DMS114 treated with DMSO at 0.1 percent for 48 hours (cell line): ENCODE data around the gene PTPA.

Experiments
- DNase-seq: peaks from one replicate; lab custom pipeline; 2025; ENCODE audit not compliant: unreplicated experiment; lab: John Stamatoyannopoulos, UW

Gene PTPA

DNA sequence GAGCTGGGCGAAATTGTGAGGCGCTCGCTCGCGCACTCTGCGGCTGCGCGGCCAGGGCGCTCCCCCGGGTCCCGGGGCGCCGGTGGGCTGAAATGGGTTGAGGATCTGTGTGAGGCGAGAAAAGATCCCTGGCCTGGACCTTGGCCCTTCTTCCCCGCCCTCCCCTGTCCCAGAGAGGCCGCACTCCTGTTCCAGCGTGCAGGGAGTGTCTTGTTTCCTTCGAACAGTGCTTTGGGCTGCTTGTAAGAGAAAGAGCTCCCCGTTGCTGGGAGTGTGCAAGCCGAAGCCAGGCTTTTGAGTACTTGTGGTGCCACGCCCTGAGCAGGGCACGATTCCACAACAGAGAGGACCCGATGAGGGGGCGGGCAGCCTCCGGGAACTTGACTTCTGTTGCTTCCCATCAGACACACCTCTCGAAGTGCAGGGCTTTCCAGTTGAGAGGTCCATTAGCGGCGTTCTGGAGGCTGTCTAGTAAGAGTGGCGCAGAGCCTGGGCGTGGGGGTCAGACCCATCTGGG, 29.8 kb upstream of the PTPA start:
- no peak for DNase-seq

DNA sequence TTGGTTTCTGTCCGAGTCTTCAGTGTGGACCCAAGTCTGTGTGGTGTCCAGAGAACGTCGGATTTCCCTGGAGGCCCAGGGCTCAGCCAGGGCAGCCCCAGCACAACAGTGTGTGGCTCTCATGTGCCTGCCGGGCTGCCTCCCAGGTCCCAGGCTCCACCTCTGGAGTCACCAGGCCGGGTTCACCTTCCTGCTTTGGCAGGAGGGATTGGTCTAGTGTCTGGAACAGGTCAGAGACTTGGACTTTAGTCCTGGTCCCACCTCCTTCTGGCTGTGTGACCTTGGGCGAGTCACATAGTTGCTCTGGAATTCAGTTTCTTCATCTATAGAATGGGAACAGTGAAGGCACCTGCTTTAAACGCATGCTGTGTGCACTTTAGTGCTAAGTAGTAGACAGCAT, 27.1 kb upstream of the PTPA start:
- DNase-seq: no peak

DNA sequence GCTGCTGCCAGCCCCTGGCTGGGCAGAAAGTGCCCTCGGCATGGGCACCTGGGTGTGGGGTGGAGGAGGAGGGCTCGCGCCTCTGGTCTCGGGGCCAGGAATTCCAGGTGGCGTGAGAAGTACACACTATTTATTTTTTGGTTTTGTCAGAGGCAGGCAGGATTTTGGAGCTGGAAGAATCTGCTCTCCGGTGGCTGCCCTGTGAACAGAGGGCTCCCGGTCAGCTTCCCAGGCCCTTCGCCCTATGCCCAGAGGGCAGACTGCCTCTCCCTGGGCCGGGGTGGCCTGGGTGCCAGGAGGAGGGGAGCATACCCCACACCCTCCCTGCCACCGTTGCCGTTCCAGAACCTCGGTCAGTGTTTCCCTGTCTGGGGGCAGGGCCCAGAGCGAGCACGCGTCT, 22.0 kb upstream of the PTPA start:
- DNase-seq: no peak

DNA sequence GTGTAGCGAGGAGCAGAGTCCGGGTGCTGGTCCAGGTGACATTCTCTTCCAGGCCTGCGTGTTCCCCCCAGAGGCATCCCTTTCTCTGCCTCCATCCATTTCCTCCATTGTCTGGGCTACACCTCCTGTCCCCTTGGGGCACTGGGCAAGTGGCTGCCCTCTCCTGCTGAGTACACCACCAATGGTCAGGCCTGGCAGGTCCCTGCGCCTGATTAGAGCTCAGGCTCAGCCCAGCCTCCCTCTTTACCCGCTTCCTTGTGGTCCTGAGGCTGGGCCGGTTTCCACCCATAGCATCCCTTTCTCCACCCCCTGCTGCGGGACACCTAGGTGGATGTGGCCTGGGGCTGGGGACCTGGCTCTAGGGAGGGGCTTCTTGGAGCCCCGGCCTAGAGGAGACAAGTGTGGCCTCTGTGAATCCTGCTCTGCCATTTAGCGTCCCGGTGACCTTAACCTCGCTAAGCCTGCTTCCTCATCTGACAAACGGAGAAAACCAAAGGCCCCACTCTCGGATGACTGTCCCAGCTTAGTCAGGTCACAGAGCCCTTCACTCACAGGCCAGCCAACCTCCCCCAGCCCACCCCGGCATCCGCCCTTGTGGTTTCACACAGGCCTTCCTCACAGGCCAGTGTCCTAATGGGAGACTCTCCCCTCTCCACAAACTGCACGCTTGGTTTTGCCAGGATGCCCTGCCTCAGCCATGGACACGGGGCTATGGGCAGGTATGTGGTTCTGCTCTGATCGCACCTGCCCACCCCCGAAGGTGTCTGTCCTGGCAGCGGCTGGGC, 17.4 kb upstream of the PTPA start:
- no peak for DNase-seq

DNA sequence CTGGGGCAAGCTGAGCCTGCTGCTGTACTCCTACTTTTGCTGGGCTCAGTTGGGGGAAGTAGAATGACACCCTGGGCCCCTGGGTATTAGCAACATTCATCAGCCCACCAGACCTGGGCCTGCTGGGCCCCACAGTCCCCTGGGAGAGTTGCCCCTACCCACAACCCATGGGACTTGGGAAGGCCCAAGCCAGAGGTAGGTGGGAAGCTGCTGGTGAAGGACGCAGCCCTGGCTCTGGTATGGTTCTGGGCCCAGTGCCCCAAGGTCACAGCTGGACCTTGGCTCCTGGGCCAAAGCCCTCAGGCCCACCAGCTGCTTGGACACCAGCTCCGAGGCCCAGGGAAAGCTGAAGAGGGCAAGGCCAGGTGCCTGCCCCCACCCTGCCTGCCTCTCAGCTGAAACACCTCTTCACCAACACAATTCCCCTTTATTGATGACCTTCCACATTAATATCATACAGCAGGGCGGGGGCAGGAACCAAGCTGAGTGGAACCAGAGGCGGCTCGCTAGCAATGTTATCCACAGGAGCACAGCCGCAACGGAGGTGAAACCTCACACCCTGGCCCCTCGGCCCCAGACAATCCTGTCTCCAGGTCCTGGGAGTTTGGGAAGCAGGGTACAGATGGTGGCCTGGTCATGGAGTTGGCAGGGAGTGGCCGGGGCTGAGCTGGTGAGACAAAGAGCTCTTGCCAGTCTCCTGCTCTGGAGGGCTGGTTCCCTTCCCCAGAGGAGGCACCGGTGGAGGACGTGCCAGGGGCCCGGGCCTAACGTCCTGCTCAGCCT, 16.6 kb upstream of the PTPA start:
- DNase-seq: no peak

DNA sequence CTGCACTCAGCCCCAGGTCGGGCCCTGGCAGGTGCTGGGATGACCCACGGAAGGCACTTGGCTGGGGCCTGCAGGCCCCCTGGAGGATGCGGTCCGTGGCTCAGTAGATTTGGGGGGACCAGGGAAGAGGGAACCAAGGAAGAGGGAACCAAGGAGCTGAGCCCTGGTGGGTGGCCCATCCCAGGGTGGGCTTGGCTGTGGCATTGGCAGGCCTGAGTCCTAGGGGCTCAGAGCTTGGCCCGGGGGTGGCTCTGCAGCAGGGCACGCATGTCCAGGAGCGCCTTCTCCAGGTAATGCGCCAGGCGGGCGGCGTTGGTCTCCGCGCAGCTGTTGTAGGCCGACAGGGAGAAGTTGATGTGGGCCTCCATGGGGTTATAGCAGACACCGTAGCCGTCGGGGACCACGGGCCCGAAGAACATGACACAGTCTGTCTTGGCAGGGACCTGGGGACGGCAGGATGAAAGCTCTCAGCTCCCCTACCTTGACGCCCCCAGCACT, 16.0 kb upstream of the PTPA start:
- no peak for DNase-seq

DNA sequence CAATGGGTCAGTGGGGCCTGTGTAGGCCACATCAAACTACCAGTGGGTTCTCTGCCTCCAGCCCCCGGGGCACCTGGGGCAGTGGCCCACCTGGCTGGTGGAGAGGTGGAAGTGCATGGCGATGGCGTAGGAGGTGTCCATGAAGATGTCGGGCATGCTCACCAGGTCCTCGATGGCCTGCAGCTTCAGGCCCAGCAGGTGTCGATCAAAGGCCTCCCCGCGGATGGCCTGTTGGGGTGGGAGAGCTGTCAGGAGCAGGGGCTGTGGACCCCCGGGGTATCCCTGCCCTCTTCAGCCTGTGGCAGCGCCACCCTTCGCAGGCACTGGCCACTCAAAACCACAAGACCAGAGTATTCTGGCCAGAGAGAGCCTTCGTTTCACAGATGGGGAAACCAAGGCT, 15.3 kb upstream of the PTPA start:
- DNase-seq: no peak

DNA sequence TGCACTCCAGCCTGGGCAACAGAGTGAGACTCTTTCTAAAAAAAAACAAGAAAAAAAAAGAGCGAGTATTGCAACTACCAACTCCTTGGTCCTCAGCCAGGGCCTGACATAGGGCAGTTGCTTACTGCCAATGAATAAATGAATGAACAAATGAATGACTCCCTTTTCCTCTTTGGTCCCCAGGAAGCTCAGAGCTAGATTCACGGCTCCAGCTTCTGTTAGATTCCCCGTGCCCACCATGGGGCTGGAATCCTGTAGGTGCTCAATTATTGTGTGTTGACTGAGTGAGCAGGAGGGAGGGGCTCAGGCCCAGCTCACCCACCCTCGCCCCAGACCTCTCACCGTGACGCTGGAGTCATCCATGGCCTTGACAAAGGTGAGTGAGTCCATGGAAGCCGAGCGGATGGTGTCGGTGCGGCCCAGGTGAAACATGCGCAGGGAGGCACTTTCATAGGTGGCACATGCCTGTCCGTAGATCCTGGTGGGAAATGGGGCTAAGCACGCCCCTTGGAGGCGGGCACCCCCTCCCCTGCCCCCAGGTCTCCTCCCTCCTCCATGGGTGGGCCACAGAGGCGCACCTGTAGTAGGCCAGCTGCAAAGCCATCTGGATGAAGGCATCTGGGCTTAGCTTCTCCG, 13.4 kb upstream of the PTPA start:
- DNase-seq: no peak

DNA sequence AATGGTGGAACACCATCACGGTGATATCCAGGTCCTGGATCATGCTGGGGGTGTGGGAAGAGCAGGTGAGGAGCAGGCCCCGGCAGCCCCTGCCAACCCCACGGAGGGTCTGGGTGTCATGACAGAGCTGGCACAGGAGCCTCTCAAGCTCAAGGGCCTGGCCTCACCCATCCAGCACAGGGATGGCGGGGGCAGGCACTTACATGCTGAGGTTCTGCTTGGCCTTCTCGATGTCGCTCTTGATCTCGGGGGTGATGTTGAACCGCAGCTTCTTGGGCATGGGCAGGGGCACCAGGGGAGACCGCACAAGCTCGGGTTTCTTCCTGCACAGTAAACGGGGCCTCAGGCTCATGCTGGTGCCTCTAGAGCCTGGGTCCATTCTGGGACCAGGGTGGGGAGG, 12.9 kb upstream of the PTPA start:
- DNase-seq: no peak

DNA sequence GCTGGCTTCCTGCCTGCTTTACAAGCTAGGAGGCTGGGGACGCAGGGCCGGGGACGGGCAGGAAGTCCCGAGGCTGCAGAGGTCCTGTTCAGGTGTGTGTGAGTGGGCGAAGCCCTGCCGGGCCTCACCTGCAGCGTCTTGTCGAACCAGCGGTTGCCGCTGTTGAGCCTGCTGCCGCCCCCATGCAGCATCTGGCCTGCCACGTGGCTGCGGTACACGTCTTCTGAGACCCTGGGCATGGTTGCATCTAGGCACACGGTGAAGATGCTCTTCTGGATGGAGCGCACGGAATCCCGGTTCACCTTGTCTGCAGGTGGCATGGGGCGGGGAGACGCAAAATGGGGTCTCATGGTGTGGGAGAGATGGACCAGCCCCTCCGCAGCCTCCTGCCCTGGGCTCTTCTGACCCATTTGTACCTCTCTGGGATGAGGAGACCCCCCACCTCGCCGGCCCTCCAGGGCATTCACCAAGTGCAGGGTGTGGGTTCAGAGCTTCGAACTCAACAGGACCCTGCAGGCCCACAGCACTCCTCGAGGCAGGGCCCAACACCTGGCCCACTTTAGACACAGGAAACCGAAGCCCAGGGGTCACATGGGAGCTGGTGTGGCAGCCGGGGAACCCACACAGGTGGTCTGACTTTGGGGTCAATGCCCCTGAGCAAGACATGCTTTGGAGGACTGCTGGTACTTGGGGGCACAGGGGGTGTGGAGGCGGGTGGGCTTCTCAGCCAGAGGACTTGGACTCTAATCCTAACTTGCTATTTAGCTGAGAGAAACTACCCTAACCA, 10.6 kb upstream of the PTPA start:
- DNase-seq: no peak

DNA sequence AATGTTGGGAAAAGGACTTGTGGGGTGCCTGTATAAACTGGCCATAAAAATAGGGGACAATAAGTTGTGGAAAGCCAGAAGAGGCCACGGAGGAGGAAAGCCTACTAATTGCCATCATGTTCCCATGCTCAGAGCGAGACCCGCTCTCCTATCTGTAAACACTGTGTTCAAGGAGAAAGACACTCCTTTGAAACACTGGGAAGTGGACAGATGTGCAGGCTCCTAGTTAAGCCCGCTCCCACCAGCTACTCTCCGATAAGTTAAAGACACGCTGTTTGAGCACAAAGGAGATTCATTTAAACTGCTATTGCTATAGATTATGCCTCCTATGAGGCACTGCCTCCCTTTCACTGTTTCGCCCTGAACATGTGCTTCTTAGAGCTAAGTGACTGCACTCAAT, 9.9 kb upstream of the PTPA start:
- DNase-seq: no peak

DNA sequence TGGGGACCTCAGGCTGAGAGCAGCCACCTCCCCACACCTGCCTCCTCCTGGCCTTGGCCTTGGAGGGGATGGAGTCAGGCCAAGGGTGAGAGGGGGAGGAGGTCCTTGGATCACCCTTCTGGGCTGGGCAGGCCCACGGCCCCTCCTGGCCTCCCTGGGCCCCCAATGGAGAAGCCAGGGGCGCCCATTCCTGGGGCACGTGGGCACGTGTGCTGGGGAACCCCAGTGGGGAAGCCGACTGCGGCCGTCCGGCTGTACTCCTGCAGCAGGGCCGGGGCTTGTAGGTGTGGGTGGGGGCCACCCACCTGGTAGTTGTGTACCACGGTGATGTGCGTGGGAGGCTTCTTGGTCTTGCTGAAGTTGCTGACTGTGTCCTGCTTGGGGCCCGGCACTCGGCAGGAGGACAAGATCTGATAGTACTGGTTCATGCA, 9.1 kb upstream of the PTPA start:
- DNase-seq: no peak

DNA sequence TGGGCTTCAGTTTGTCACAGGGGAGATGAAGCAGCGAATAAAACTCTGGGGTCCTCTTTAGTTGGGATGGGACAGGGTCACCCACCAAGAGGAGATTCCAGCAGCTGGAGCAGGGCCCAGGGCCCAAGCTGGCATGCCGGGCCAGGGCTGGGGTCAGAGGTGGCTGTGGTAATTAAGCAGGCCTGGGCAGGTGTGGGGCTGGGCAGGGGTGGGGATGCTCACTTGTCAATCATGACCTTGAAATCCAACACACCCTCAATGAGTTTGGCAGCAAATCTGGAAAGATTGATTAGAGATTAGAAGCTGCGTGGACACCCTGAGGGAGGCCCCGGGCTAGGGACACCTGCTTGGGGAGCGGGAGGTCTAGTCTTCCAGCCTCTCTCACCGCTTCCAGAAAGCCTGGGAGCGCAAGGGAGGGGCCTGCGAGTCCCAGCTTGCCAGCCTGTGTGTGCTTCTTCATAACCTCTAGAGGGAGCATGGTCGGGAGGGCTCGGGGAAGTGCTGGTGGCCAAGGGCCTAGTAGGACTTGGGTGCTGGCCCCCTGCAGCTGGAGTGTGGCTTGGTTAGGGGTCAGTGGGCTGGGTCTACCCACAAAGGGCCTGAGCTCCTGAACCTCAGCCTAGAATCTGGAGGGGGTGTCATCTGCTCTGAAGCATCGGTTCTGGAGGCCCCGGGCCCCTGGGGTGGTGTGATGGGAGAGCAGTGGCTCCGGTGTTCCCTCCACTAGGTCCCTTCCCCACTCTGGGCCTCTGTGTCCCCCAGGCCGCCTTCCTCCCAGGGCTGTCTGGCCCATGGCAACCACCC, 8.2 kb upstream of the PTPA start:
- peak; percentile 38 for DNase-seq

DNA sequence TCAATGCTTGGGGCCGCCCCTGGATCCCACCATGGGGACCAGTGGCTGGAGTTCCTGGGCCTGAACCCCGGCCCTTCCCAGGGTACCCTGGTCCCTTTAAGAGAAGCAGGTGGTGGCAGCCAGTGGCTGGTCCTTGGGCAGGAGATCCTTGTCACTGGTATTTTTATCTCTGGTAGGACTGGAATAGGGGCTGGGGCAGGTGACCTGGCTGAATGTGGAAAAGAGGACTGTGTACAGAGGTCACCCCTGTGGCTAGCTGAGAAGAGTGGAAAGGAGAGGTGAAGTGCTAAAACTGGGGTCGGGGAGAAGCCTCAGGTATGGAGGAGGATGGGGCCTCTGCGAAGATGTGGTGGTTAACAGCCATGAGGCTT, 7.6 kb upstream of the PTPA start:
- no peak for DNase-seq

DNA sequence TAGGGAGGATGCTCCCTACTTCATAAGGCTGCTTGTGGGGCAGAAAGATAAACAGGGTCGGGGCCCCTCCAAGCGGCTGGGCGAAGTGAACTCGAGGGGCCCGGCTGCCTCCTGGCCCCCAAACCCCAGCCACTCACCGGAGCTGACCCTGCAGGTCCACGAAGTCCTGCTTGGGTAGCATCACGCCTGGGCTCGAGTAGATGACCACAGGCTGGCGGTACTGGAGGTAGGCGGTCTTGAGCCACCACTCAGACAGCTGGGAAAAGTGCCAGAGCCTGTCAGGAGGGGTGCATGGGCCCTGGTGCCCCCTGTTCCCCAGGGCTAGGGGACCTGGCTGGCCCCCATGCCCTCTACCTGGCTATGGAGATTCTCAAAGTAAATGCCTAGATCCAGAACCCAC, 7.2 kb upstream of the PTPA start:
- no peak for DNase-seq

DNA sequence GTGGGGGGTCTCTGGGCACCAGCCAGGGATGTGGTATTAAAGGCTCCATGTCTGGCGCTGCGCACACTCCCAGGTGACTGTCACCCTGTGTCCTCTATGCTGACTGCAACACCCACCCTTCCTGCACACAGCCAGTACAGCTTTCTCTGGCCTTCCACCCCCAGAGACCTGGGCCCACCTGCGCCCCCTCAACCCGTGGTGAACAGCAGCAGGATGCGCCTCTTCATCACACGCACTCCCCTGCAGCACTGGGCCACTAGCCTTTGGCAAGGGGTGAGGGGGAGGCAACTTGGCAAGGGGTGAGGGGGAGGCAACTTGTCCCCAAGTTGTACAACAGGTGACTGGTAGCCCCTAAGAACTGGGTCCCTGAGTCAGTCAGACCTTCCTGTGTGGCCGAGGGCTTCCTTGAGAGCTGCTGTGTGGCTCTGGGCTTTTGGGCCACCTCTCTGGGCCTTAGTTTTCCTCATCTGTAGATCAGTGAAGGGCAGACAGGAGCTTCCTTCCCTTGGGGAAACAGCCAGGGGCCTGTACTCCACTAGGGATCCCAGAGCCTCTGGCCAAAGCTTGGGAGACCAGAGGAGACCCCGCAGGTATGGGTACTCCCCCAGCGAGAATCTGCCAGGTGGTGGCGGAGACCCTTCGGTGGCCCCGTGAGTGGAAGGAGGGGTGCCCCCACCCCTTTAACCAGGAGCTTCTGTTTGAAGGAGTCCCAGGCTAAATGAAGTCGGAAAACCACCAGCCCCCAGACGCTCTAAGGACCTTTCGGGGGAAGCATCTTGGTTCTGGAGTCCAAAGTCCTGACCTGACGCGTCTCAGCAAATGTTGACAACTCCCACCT, 5.1 kb upstream of the PTPA start:
- DNase-seq: no peak

DNA sequence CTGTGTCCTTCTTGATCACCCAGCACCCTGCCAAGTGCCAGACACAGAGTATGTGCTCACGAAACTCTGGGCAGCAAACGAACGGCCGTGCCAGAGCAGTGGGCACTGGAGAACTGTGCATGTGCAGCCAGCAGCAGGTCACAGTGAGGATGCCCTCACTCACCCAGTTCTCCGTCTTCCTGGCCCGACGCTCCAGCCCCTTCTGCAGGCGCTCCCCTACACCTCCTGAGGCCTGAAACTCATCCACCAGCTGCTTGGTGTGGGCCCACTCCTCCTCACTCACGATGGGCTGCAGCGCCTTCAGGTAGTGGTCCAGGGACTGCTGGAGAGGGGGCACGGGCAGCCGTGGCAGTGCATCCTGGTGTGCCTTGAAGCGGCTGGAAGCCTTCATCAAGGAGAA, 3.6 kb upstream of the PTPA start:
- no peak for DNase-seq

DNA sequence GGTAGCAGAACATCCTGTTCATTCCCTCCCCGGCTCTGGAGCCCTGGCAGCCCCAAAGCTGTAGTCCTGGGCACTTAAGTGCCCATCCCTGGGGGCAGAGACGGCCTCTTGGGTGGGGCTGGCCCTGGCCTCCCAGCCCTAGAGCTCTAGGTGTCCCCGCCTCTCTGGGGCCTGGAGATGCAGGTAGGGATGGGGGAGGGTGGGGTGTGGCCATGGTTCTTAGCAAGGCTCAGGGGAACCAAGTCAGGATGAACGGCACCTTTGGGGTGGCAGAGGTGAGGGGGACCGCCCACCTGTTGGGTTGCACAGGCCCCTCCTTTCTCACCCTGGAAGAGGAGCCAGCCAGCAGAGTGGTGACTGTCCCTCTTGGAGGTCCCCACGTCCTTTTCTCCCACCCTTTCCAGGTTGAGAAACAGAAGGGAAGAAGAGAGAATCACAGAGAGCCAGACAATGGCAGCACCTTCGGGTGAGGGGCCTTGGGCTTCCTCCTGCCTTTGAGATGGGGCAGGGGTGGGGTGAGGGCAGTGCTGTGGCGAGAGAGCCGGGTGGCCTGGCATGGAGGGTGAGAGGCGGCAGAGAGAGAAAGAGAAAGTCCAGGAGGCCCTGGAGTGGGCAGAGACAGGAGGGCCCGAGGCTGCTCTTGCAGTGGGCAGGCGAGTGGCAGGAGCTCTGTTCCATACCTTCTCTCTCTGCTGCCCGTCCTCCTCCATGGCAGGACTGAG, 3.0 kb upstream of the PTPA start:
- no peak for DNase-seq
